ENCODE data around the gene ATAD5.

DNA sequence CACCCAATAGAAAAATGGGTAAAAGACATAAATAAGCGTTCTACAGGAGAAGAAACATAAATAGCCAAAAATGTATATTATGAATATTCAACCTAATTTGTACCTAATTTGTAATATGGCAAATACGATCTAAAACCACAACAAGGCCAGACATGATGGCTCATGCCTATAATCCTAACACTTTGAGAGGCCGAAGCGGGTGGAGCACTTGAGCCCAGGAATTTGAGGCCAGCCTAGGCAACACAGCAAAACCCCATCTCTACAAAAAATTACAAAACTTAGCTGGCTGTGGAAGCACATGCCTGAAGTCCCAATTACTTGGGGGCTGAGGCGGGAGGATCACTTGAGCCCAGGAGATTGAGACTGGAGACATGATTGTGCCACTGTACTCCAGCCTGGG lies 37.4 kb upstream of the ATAD5 start:
- TF ChIP-seq, protein P1, sequence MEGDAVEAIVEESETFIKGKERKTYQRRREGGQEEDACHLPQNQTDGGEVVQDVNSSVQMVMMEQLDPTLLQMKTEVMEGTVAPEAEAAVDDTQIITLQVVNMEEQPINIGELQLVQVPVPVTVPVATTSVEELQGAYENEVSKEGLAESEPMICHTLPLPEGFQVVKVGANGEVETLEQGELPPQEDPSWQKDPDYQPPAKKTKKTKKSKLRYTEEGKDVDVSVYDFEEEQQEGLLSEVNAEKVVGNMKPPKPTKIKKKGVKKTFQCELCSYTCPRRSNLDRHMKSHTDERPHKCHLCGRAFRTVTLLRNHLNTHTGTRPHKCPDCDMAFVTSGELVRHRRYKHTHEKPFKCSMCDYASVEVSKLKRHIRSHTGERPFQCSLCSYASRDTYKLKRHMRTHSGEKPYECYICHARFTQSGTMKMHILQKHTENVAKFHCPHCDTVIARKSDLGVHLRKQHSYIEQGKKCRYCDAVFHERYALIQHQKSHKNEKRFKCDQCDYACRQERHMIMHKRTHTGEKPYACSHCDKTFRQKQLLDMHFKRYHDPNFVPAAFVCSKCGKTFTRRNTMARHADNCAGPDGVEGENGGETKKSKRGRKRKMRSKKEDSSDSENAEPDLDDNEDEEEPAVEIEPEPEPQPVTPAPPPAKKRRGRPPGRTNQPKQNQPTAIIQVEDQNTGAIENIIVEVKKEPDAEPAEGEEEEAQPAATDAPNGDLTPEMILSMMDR (tag by site-specific recombination; IDR thresholded peaks at IDR 0.05): no peak
- TF ChIP-seq ZNF155 (tag by site-specific recombination; IDR thresholded peaks at IDR 0.05): no peak
- no peak for TF ChIP-seq ZIC2 (tag by site-specific recombination; IDR thresholded peaks at IDR 0.05)
- TF ChIP-seq HOXD13 (CRISPR knock-in tag; IDR thresholded peaks at IDR 0.05; ENCODE audit: borderline replicate concordance): no peak
- no peak for TF ChIP-seq GLI4 (tag by site-specific recombination; IDR thresholded peaks at IDR 0.05)
